GM18951 (cell line): ENCODE results near the gene YARS1.

Experiments used
- POLR2A ChIP-seq: IDR thresholded peaks from 4 replicates; pipeline ENCODE4 v1.6.1; 2011; ENCODE audit warnings: mild to moderate bottlenecking; ENCODE audit not compliant: insufficient read length, insufficient read depth; ENCODE audit errors: extremely low read depth
- in situ Hi-C: fragments of 300-500 bp; cut with MboI; formaldehyde crosslinking; loops from one replicate; pipeline ENCODE4 v1.12.0; 2022; ENCODE audit warnings: low sequenced_read_pairs, mixed read lengths, inconsistent platforms; ENCODE audit not compliant: unreplicated experiment

YARS1 gene

DNA sequence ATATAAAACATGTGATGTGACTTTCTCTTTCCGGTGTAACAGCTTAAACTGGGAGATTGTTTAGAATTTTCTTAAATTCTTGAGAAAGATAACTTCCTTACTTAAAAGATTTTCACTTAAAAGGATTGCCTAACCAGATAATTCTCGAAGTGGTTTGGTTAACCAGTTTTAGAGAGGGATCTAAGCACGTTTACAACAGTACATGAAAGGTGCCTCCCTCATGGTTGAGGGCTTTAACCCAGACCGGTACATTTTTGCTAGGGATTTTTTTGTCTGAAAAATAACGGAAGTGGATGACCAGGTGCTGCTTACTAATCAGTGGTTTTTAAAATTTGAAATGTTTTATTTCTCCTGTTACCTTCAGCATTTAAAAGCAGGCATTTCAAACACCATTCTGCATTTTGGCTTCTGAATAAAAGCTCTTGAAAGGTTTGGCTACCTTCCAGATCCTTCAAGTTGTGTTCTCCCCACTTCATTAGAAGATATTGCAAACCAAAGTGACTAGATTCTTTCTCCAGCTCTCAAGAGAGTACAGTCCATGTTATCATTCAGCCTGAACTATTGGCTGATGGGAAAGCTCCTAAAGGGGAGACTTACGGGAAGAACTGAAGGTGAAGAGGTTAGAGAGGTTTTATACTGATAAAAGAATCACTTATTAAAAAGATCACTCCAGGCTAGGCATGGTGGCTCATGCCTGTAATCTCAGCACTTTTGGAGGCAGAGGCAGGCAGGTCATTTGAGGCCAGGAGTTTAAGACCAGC lies 13.1 kb upstream of the YARS1 start:
- TF ChIP-seq POLR2A, result no peak
- in situ Hi-C loops, result no loop called here

DNA sequence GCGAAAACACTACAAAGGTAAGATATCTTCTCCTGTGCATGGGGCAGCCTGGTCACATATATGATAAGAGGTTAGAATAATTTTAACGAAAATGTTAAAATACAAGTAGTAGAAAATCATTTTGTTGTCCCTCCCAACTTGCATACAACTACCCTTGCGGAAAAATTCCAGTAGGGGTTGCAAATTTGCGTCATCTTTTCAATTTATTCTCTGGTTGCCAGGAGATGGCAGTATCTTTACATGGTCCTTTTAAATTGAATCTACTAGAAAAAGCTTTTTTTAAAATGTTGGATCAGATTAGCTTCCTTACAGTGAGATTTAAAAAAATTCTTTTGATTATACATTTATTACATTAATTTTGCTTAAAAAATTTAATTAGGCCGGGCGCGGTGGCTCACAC lies 11.2 kb upstream of the YARS1 start:
- TF ChIP-seq POLR2A, result no peak
- in situ Hi-C loops, result no loop called here

DNA sequence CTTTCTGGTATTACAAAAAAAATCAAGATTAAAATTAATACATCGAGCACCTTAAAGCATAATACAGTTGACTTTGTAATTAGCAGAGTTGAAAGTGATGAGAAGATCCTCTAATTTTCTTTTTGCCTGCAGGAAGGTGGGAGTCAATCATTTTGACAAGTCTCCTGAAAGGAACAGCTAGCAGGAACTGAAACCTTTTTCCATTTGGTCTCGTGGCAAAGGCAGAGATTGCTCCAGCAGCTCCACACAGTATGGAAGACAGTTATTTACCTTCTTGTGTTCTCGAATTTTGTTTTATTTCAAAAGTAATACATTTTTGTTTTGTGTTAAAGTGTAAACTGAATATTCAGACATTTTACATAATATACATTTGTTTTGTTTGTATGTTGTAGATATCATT lies 8.0 kb upstream of the YARS1 start:
- TF ChIP-seq POLR2A, result no peak
- in situ Hi-C loops, result no loop called here

DNA sequence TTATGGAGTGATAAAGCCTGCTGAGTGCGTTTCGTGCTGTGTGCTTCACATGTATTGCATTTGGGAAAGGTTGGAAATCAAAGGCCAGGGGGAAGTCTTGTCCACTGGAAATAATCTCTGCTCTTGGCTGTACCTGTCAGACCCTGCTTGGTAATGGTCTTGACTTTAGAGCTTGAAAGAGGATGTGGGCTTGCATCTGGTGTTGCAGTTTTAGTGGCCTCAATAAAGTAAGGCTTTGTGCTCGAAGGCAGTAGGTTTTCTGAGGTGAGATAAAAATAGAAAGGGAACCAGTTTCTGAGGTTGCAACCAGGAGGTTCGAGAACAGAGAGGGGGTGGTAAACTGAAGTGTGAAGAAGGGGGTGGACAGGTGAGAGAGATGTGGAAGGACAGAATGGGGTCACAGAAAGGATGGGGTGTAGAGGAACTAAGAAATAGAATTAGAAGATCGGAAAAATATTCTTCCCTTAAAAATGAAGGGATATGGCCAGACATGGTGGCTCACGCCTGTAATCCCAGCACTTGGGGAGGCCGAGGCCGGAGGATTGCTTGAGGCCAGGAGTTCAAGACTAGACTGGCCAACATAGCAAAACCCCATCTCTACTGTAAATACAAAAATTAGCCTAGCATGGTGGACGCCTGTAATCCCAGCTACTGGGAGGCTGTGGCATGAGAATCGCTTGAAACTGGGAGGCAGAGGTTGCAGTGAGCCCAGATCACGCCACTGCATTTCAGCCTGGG lies 1.8 kb upstream of the YARS1 start:
- in situ Hi-C loops, result no loop called here
- peak; percentile 1 for TF ChIP-seq POLR2A

DNA sequence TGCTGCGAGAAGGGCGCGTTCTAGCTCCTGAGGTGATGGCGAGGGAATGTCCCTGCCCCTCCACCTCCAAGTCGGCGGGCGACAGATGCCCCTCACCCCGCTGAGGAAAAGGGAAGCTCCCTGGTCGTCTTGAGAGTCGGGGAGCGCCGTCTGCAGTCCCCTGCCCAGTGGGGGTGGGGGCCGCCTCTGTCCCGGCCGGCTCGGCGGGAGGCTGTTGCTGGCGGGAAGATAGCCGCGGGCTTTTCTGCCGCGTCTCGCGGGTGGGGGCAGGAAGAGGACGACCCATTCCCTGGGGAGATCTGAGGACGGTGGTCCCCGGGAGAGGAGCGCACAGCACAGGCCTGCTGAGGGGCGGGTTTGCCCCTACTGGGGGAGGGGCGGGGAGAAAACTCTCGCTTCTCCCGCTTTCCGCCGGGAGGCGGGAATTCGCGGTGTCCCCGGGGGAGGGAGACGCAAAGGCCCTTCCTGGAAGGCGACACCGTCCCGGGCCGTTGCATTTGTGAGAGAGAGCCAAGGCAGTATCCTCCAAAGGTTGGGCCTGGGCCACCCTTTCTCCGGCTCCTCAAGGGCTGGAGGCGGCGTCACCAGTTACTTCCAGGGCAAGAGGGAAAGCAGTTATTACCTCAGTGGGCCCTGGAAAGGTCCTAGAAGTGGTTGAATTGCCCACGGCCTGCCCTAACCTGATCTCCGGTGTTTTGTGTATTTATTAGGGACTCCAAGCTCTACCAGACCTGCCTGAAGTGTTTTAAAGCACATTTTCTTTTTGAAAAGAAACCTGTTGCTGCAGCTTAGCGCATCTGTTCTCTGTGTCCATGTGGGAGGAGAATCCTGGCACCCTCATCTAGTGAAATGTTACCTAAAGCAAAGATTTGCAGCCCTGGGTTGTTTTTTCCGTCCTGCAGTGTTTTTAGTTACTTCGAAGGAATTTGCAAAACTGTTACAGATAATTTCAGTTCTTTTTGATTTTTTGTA lies 943 bp upstream of the YARS1 start:
- in situ Hi-C loops, result no loop called here

DNA sequence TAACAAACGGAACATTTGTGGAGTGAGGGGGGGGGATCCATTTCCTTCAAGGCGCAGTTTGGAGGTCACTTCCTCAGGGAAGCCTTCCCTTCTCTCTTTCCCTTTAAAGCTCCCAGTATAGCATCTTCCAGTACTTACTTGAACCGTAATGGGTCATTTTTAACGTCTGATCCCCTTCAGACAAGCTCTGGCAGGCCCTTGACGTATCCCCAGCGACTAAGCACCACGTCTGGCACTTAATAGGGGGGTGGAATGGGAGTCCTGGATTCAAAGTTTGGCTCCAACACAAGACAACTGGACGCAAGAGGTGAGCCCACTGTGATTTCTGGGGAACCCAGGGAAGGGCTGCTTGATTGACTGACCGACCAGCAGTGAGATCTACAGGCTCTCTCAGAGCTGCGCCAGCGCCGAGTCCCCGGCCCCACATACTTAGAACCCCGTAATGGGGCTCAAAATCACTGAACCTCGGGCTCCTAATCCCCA lies 441 bp downstream of the YARS1 start:
- TF ChIP-seq POLR2A, result no peak
- in situ Hi-C loops, result no loop called here

More for the DNA sequence above, 943 bp upstream of the YARS1 start:
- peak; percentile 12 for TF ChIP-seq POLR2A

DNA sequence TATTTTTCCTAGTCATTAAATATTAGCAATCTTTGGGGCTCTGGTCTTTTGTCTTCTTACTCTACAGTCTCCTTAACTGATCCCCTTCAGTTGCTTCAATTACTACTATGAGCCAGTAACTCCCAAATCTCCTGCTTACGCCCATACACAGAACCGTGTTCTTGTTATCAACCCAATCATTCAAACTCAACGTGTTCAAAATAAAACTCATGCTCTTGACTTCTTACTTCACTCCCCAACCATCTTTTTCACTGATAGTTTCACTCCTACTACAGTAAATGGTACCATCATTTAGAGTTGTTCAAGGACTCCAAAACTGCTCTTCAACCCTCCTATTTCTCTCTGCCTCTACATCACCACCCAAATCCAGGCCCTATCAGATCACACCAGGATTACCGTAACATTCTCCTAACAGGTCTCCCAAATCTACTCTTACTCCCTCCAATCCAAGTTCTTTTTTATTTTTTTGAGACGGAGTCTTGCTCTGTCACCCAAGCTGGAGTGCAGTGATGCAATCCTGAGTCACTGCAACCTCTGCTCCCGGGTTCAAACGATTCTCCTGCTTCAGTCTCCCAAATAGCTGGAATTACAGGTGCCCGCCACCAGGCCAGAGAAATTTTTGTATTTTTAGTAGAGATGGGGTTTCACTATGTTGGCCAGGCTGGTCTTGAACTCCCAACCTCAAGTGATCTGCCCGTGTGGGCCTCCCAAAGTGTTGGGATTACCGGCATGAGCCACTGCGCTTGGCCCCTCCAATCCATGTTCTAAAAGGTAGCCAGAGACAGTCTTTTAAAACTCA lies 3.0 kb downstream of the YARS1 start:
- in situ Hi-C loops, result no loop called here
- TF ChIP-seq POLR2A, result no peak

DNA sequence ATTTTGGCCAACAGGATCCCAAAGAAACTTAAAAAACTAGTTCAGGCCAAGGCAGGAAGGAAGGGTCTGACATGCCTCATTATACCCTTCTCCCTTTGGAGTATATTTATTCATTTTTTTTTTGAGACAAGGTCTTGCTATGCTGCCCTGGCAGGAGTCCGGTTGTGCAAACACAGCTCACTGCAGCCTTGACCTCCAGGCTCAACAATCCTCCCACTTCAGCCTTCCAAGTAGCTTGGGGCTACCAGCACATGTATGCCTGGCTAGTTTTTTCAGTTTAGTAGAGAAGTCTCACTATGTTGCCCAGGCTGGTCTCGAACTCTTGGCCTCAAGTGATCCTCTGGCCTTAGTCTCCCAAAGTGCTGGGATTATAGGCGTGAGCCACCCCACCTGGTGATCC lies 5.2 kb downstream of the YARS1 start:
- in situ Hi-C loops, result no loop called here
- no peak for TF ChIP-seq POLR2A

DNA sequence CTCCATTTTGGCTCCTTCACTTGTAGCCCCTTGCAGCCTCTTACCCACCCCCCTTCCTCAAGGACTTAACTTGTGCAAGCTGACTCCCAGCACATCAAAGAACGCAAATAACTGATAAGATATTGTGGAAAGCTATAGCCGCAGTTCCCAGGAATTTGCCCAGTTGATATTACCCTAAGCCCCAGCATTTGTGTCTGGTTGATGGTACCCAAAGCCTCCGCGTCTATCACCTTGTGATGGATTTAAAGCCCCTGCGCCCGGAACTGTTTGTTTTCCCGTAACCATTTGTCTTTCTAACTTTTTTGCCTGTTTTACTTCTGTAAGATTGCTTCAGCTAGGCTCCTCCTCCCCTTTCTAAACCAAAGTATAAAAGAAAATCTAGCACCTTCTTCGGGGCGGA lies 5.9 kb downstream of the YARS1 start:
- TF ChIP-seq POLR2A, result no peak
- in situ Hi-C loops, result no loop called here

DNA sequence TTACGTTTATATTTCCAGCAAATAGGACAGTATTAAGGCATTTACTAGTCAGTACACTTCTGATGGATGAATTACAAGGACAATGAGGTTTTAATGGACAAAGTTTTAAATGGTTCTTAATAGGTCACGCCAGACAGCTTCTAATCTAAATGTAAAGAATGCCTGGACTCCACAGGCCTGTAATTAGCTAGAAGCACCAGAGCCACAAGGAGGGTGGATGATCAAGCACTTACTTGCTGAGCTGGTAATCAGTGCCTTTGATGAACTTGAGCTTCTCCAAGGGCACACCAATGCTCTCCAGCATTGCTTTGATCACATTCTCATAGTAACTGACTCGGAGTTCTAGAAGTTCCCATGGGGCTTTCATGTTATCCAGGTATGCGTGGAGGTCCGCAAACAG lies 6.8 kb downstream of the YARS1 start:
- no peak for TF ChIP-seq POLR2A
- in situ Hi-C loops, result no loop called here

DNA sequence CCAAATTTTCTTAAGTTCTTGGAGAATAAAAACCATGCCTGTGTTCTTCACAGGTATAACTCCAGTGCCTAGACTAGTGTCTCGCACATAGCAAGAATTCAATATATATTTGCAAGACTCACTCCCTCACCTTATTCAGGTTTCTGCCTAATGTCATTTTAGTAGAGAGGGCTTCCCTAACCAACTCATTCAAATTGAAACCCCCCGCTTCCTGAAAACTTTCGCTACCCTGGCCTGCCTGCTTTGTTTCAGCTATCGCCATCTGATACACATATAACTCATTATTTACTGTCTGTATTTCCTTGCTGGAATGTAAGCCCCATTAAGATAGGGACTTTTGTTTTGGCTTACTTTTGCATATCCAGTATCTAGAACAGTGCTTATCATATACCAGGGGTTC lies 8.6 kb downstream of the YARS1 start:
- in situ Hi-C loops, result no loop called here
- no peak for TF ChIP-seq POLR2A

DNA sequence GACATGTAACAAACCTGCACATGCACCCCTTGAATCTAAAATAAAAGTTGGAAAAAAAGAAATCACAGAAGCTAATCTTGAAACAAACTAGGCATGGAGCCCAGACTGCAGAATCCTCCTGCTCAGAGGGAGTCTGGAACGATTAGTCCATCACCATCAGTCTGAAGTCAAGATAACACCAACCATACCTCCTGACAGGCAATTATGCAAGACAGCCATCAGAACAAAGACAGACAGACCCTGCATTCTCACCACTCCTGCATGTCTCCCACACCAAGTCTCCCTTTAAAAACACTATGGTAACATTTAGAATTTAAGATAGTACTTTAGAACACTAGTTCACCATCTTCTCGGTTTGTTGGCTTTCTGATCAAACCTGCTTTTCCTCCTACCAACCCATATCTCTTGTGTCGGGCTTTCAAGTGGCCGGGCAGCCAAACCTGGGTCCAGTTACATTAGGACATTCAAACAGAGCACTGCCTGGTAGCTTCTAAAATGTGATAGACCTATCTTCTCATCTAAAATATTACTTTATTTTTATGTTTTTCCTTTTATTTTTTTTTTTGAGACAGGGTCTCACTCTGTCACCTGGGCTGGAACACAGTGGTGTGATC lies 10.1 kb downstream of the YARS1 start:
- in situ Hi-C loops, result no loop called here

More for the DNA sequence above, 10.1 kb downstream of the YARS1 start:
- no peak for TF ChIP-seq POLR2A
